HepG2 (cell line): Measurements from ENCODE around the gene NOS1AP. TPM values are rescaled to one million over a fixed set of nuclear protein-coding genes. Genes with fewer than 3 reads are reported as not detected.

Experiments
- ATF4 ChIP-seq, 2 experiments: fragments of 450-650 bp in 1 of 2; sonication (generic) in 1 of 2; formaldehyde crosslinking; IDR thresholded peaks; 2 replicates each; pipeline versions ENCODE4 v1.5.0 to v1.8.0; 2020 to 2022; ENCODE audit warnings: mild to moderate bottlenecking in 1 of 2, missing genetic modification reagents in 1 of 2
- CTCF ChIP-seq: sonication (generic); formaldehyde crosslinking; IDR thresholded peaks from 2 replicates; pipeline ENCODE4 v1.5.0; 2020; ENCODE audit warnings: mild to moderate bottlenecking, missing genetic modification reagents, moderate library complexity
- EHMT2 ChIP-seq: fragments of 200-600 bp; sonication (generic); IDR thresholded peaks from 2 replicates; pipeline ENCODE4 v1.7.0; 2017; ENCODE audit warnings: antibody characterized with exemption, low read depth, low read length, borderline replicate concordance
- FOXA1 ChIP-seq, 2 experiments: fragments of 450-650 bp in 1 of 2; sonication (generic) in 1 of 2; formaldehyde crosslinking in 1 of 2; IDR thresholded peaks; 2 replicates each; pipeline versions ENCODE4 v1.4.0 to v1.6.1; 2016 to 2020; ENCODE audit warnings: missing genetic modification reagents in 1 of 2
- FOXC1 ChIP-seq: sonication (generic); formaldehyde crosslinking; IDR thresholded peaks from 2 replicates; pipeline ENCODE4 v1.8.0; 2022; ENCODE audit warnings: mild to moderate bottlenecking, missing genetic modification reagents, borderline replicate concordance
- FOXJ3 ChIP-seq: sonication (generic); formaldehyde crosslinking; IDR thresholded peaks from 2 replicates; pipeline ENCODE4 v1.4.0; 2020; ENCODE audit warnings: missing genetic modification reagents, mild to moderate bottlenecking, borderline replicate concordance
- HDAC1 ChIP-seq: sonication (generic); formaldehyde crosslinking; IDR thresholded peaks from 2 replicates; pipeline ENCODE4 v1.5.1; 2020; ENCODE audit warnings: mild to moderate bottlenecking, missing genetic modification reagents
- HNF4A ChIP-seq: sonication (generic); formaldehyde crosslinking; IDR thresholded peaks from 2 replicates; pipeline ENCODE4 v1.4.0; 2020; ENCODE audit warnings: missing genetic modification reagents
- HOMEZ ChIP-seq: IDR thresholded peaks from 2 replicates; pipeline ENCODE4 v1.6.1; 2016; ENCODE audit warnings: low read depth
- LCORL ChIP-seq, 2 experiments: fragments of 450-650 bp in 1 of 2; sonication (generic) in 1 of 2; formaldehyde crosslinking in 1 of 2; IDR thresholded peaks; 2 replicates each; pipeline versions ENCODE4 v1.5.0 to v1.6.1; 2017 to 2020; ENCODE audit warnings: antibody characterized with exemption in 1 of 2, missing genetic modification reagents in 1 of 2
- SAP130 ChIP-seq: IDR thresholded peaks from 2 replicates; pipeline ENCODE4 v1.6.1; 2016; ENCODE audit warnings: low read depth
- TFAP4 ChIP-seq: sonication (generic); IDR thresholded peaks from 2 replicates; pipeline ENCODE4 v1.6.1; 2016; ENCODE audit warnings: low read depth, borderline replicate concordance
- TP53 ChIP-seq: sonication (generic); formaldehyde crosslinking; conservative IDR thresholded peaks from 2 replicates; pipeline ENCODE4 v1.4.0; 2020; ENCODE audit warnings: missing genetic modification reagents
- UBTF ChIP-seq: sonication (generic); formaldehyde crosslinking; IDR thresholded peaks from 2 replicates; pipeline ENCODE4 v1.4.0; 2020; ENCODE audit warnings: mild to moderate bottlenecking, missing genetic modification reagents
- ZBTB3 ChIP-seq: sonication (generic); formaldehyde crosslinking; IDR thresholded peaks from 2 replicates; pipeline ENCODE4 v1.4.0; 2020; ENCODE audit warnings: low read depth, mild to moderate bottlenecking, moderate library complexity, missing genetic modification reagents, borderline replicate concordance
- ZFYVE20 ChIP-seq: sonication (generic); formaldehyde crosslinking; IDR thresholded peaks from 2 replicates; pipeline ENCODE4 v1.8.0; 2023; ENCODE audit warnings: low read depth, mild to moderate bottlenecking, moderate library complexity, missing genetic modification reagents, borderline replicate concordance
- ZMYM3 ChIP-seq: sonication (generic); formaldehyde crosslinking; IDR thresholded peaks from 2 replicates; pipeline ENCODE4 v1.5.1; 2020; ENCODE audit warnings: mild to moderate bottlenecking, missing genetic modification reagents
- ZNF563 ChIP-seq: sonication (generic); formaldehyde crosslinking; IDR thresholded peaks from 2 replicates; pipeline ENCODE4 v1.8.0; 2022; ENCODE audit warnings: mild to moderate bottlenecking, moderate library complexity, missing genetic modification reagents
- ZNF615 ChIP-seq: sonication (generic); formaldehyde crosslinking; IDR thresholded peaks from 2 replicates; pipeline ENCODE4 v1.5.0; 2020; ENCODE audit warnings: mild to moderate bottlenecking, missing genetic modification reagents, borderline replicate concordance
- polyA plus RNA-seq, 8 experiments: library from polyadenylated mRNA; depleted of rRNA in 3 of 8; stranded (reverse) in 7 of 8; unstranded in 1 of 8; fragments of >200 nt; fragmentation: Illumina TruSeq in 4 of 8; extraction: Trizol in 4 of 8; gene quantifications; 2 replicates each; pipeline versions ENCODE4 v1.2.1 to v1.2.3, GENCODE V29; 2011 to 2016; ENCODE audit warnings: low read depth in 4 of 8, missing spikeins in 1 of 8, mixed read lengths in 1 of 8; ENCODE audit not compliant: insufficient read depth in 1 of 8
- total RNA-seq, 5 experiments: library from RNA; depleted of rRNA; stranded (reverse); fragments of >200 nt; fragmentation: Illumina TruSeq; extraction: Trizol; gene quantifications; 2 replicates each; pipeline ENCODE4 v1.2.3, GENCODE V29; 2016; ENCODE audit warnings: low read depth in 1 of 5

Gene NOS1AP
- total and polyA plus RNA-seq, 2 of the 13 experiments (the other 11 are each of a cell fraction or from before 2014, with no cell fraction given), result 2.0 to 3.3 TPM

GRCh38 chr1:162151900-162152829, 82.7 kb downstream of the NOS1AP start (continued):
- TF ChIP-seq ZFYVE20 (CRISPR knock-in tag), result no peak
- TF ChIP-seq ZBTB3 (CRISPR knock-in tag), result 0 out of 2 replicates have a peak, but pooled peaks have one; percentile 61
- TF ChIP-seq ZNF615, result no peak
- TF ChIP-seq UBTF, result peak; percentile 39; the same call in 1 of the 2 replicates
- peak; percentile 93 for TF ChIP-seq FOXJ3 (CRISPR knock-in tag)
- TF ChIP-seq CTCF (CRISPR knock-in tag), result peak; percentile 63
- TF ChIP-seq FOXA1 (IDR thresholded peaks at IDR 0.05), result no peak
- TF ChIP-seq FOXA1 (CRISPR knock-in tag; IDR thresholded peaks at IDR 0.05), result peak; percentile 96
- no peak for TF ChIP-seq EHMT2
- TF ChIP-seq ZMYM3, result peak; percentile 83
- peak; percentile 73 for TF ChIP-seq HNF4A
- no peak for TF ChIP-seq LCORL (IDR thresholded peaks at IDR 0.05)
- TF ChIP-seq LCORL (CRISPR knock-in tag; IDR thresholded peaks at IDR 0.05), result peak; percentile 96
- TF ChIP-seq TP53 (CRISPR knock-in tag), result 0 out of 2 replicates have a peak, but pooled peaks have one; percentile 48
- peak; percentile 80; the same call in 1 of the 2 replicates for TF ChIP-seq HOMEZ (CRISPR knock-in tag)
- peak in 1 of 2 experiments; percentile 89; a peak in 2 of 4 replicates for TF ChIP-seq ATF4 (CRISPR knock-in tag; IDR thresholded peaks at IDR 0.05)
- TF ChIP-seq HDAC1 (CRISPR knock-in tag), result peak; percentile 57; the same call in 1 of the 2 replicates
- 0 out of 2 replicates have a peak, but pooled peaks have one; percentile 25 for TF ChIP-seq ZNF563 (CRISPR knock-in tag)
- TF ChIP-seq SAP130 (CRISPR knock-in tag), result peak; percentile 90
- TF ChIP-seq TFAP4, result peak; percentile 99
- TF ChIP-seq FOXC1 (CRISPR knock-in tag), result 0 out of 2 replicates have a peak, but pooled peaks have one; percentile 36
